PC-9 (cell line): ENCODE data around the gene TBCB. TPM values are rescaled to one million over a fixed set of nuclear protein-coding genes. Genes with fewer than 3 reads are reported as not detected.

Experiments
- BruUV-seq: library from RNA; stranded (reverse); fragments of 400-500 nt; replicated peaks from 2 replicates; lab custom pipeline; 2021; lab: Mats Ljungman, UMichigan
- CTCF ChIA-PET: fragments of 300-600 bp; sonication (Branson Sonifier 250); formaldehyde crosslinking; loops from one replicate; lab custom pipeline; 2022; ENCODE audit warnings: antibody characterized with exemption; lab: Charles Lee
- POLR2A ChIA-PET: fragments of 300-600 bp; sonication (Branson Sonifier 250); formaldehyde crosslinking; loops from one replicate; lab custom pipeline; 2022; ENCODE audit warnings: antibody characterized with exemption; ENCODE audit not compliant: unreplicated experiment; lab: Charles Lee
- DNase-seq, 2 experiments: peaks; one replicate each; pipeline versions ENCODE4 v3.0.0 to v3.0.0-alpha.2; 2015 to 2022; ENCODE audit warnings: mixed read lengths in 1 of 2
- H2AFZ ChIP-seq: fragments of 200-600 bp; sonication (generic); 2 replicates; pipeline ENCODE4 v1.8.1; 2017; ENCODE audit warnings: antibody characterized with exemption
- H3F3A ChIP-seq: fragments of 200-600 bp; sonication (generic); 2 replicates; pipeline ENCODE4 v1.8.1; 2017; ENCODE audit warnings: antibody characterized with exemption, mild to moderate bottlenecking, low read depth; ENCODE audit not compliant: insufficient read depth
- H3K27ac ChIP-seq: fragments of 200-600 bp; sonication (generic); 2 replicates; pipeline ENCODE4 v1.6.1; 2016; ENCODE audit warnings: mixed run types
- H3K27me3 ChIP-seq: fragments of 200-600 bp; sonication (generic); 2 replicates; pipeline ENCODE4 v1.6.1; 2016; ENCODE audit warnings: low read depth, mixed run types; ENCODE audit not compliant: insufficient read depth
- H3K36me3 ChIP-seq: fragments of 200-600 bp; sonication (generic); 2 replicates; pipeline ENCODE4 v1.6.1; 2016; ENCODE audit warnings: low read depth, mixed run types
- H3K4me1 ChIP-seq: fragments of 200-600 bp; sonication (generic); replicated peaks from 2 replicates; pipeline ENCODE4 v1.6.1; 2016; ENCODE audit warnings: mixed run types; ENCODE audit not compliant: insufficient read depth
- H3K4me2 ChIP-seq: fragments of 200-600 bp; sonication (generic); 2 replicates; pipeline ENCODE4 v1.6.1; 2017; ENCODE audit warnings: mixed run types
- H3K4me3 ChIP-seq: fragments of 200-600 bp; sonication (generic); 2 replicates; pipeline ENCODE4 v1.6.1; 2016; ENCODE audit warnings: mixed run types
- H3K79me2 ChIP-seq: fragments of 200-600 bp; sonication (generic); 2 replicates; pipeline ENCODE4 v1.6.1; 2017; ENCODE audit warnings: low read depth, mixed run types
- H3K9me2 ChIP-seq: fragments of 200-600 bp; sonication (generic); 2 replicates; pipeline ENCODE4 v1.8.1; 2017; ENCODE audit warnings: mild to moderate bottlenecking; ENCODE audit not compliant: insufficient read depth
- H3K9me3 ChIP-seq: fragments of 200-600 bp; sonication (generic); 2 replicates; pipeline ENCODE4 v1.8.1; 2016; ENCODE audit warnings: low read depth; ENCODE audit not compliant: insufficient read depth
- H4K20me1 ChIP-seq: fragments of 200-600 bp; sonication (generic); 2 replicates; pipeline ENCODE4 v1.8.1; 2017; ENCODE audit not compliant: insufficient read depth
- CTCF ChIP-seq: fragments of 200-600 bp; sonication (generic); conservative IDR thresholded peaks from 2 replicates; pipeline ENCODE4 v1.6.1; 2017; ENCODE audit warnings: mixed run types, antibody characterized with exemption, mild to moderate bottlenecking, moderate library complexity
- EZH2 ChIP-seq: fragments of 200-600 bp; sonication (generic); IDR thresholded peaks from 2 replicates; pipeline ENCODE4 v1.8.0; 2017; ENCODE audit warnings: antibody characterized with exemption, low read depth
- intact Hi-C: fragments of 100-400 bp; cut with micrococcal nuclease; formaldehyde crosslinking; loops from one replicate; pipeline ENCODE4 v1.10.0; 2022; ENCODE audit not compliant: unreplicated experiment
- total RNA-seq: library from RNA; stranded (reverse); gene quantifications from 2 replicates; pipeline ENCODE4 v1.2.3, GENCODE V29; 2021

Gene TBCB
- total RNA-seq, 1 experiment from 2014 or later, result 126 TPM

- Histone ChIP-seq H3K4me1 (no peaks in the 10 kb centered on the region), H3F3A (peaks cover under 1% of the 10 kb centered on the region; the same call in 1 of the 2 replicates), H3K79me2 (no peaks in the 10 kb centered on the region), H3K9me2 (no peaks in the 10 kb centered on the region), H3K27ac (no peak overlapping the region), H2AFZ (no peak overlapping the region), H3K4me3 (no peak overlapping the region), H3K9me3 (no peaks in the 10 kb centered on the region), H3K36me3 (0 out of 2 replicates have a peak, but pooled peaks cover 9% of the 10 kb centered on the region), H3K27me3 (no peaks in the 10 kb centered on the region), H3K4me2 (no peak overlapping the region), H4K20me1 (no peaks in the 10 kb centered on the region)
- DNase-seq, result no peak
- POLR2A ChIA-PET, result interaction anchor here (0.6 kb wide), 1 partner anchor 70 kb away, joined by 10 read pairs; the partner anchor contains the start of gene ALKBH6
- no TSS peak for BruUV-seq
- CTCF ChIA-PET, result no interaction called here
- TF ChIP-seq CTCF (no peak), EZH2 (no peak)
- intact Hi-C loops, result no loop called here
These were observed 30.8 kb upstream of the TBCB start for GRCh38 chr19:36084231-36085009.

- intact Hi-C loops, result no loop called here
- Histone ChIP-seq H3K9me2 (no peaks in the 10 kb centered on the region), H3K36me3 (0 out of 2 replicates have a peak, but pooled peaks cover 9% of the 10 kb centered on the region), H3K4me2 (no peak overlapping the region), H2AFZ (no peak overlapping the region), H4K20me1 (no peaks in the 10 kb centered on the region), H3K27ac (no peak overlapping the region), H3K4me3 (no peak overlapping the region), H3K79me2 (no peaks in the 10 kb centered on the region), H3K4me1 (no peaks in the 10 kb centered on the region), H3K27me3 (no peaks in the 10 kb centered on the region), H3K9me3 (no peaks in the 10 kb centered on the region), H3F3A (no peaks in the 10 kb centered on the region)
- BruUV-seq, result no TSS peak
- TF ChIP-seq CTCF (no peak), EZH2 (no peak)
- DNase-seq, result no peak
- POLR2A ChIA-PET, result no interaction called here
- CTCF ChIA-PET, result no interaction called here
These were observed 28.9 kb upstream of the TBCB start for GRCh38 chr19:36086326-36086725.

- BruUV-seq, result no TSS peak
- intact Hi-C loops, result no loop called here
These were observed 25.4 kb upstream of the TBCB start for GRCh38 chr19:36089847-36090246.

More at GRCh38 chr19:36089847-36090246, 25.4 kb upstream of the TBCB start:
- ChIA-PET POLR2A (no interaction called here), CTCF (no interaction called here)
- Histone ChIP-seq H3K36me3 (0 out of 2 replicates have a peak, but pooled peaks cover 6% of the 10 kb centered on the region), H3K27ac (no peak overlapping the region), H3K9me2 (no peaks in the 10 kb centered on the region), H3K27me3 (no peaks in the 10 kb centered on the region), H4K20me1 (no peaks in the 10 kb centered on the region), H2AFZ (no peak overlapping the region), H3K9me3 (no peaks in the 10 kb centered on the region), H3K4me3 (no peak overlapping the region), H3K4me1 (no peaks in the 10 kb centered on the region), H3K79me2 (no peaks in the 10 kb centered on the region), H3F3A (no peaks in the 10 kb centered on the region), H3K4me2 (no peak overlapping the region)
- TF ChIP-seq EZH2, result no peak
- no peak for TF ChIP-seq CTCF
- no peak for DNase-seq
